Neural cell (in vitro differentiated cells): ENCODE results near the gene LSMEM2.
"Not testable (repeated sequence)": the region's sequence is repeated elsewhere in the genome, so short reads cannot be mapped to it uniquely, and the experiment has no call there.

ENCODE experiments used
- CTCF ChIP-seq: fragments of 450-650 bp; IDR thresholded peaks from 2 replicates; pipeline ENCODE4 v1.5.1; 2014; ENCODE audit warnings: antibody characterized with exemption, mild to moderate bottlenecking, moderate library complexity; ENCODE audit not compliant: poor library complexity, severe bottlenecking
- EP300 ChIP-seq: fragments of 450-650 bp; conservative IDR thresholded peaks from 2 replicates; pipeline ENCODE4 v1.6.1; 2014; ENCODE audit warnings: antibody characterized with exemption, mild to moderate bottlenecking, moderate library complexity; ENCODE audit not compliant: poor library complexity, severe bottlenecking
- EZH2 ChIP-seq: fragments of 200-600, 300-800 bp; shearing (Covaris generic), sonication (generic); IDR thresholded peaks from 2 replicates; pipeline ENCODE4 v1.6.1; 2014; ENCODE audit warnings: antibody characterized with exemption, low read length, borderline replicate concordance, mild to moderate bottlenecking; ENCODE audit not compliant: insufficient read depth, poor library complexity, severe bottlenecking
- MXI1 ChIP-seq: fragments of 450-650 bp; conservative IDR thresholded peaks from 2 replicates; pipeline ENCODE4 v1.6.1; 2014; ENCODE audit warnings: antibody characterized with exemption, mild to moderate bottlenecking; ENCODE audit not compliant: poor library complexity, severe bottlenecking
- POLR2AphosphoS5 ChIP-seq: IDR thresholded peaks from 2 replicates; pipeline ENCODE4 v1.6.1; 2012
- RAD21 ChIP-seq: fragments of 450-650 bp; conservative IDR thresholded peaks from 2 replicates; pipeline ENCODE4 v1.6.1; 2014; ENCODE audit warnings: antibody characterized with exemption, mild to moderate bottlenecking, moderate library complexity
- SMC3 ChIP-seq: fragments of 450-650 bp; conservative IDR thresholded peaks from 2 replicates; pipeline ENCODE4 v1.6.1; 2014; ENCODE audit warnings: antibody characterized with exemption, mild to moderate bottlenecking, moderate library complexity; ENCODE audit not compliant: poor library complexity
- TAF1 ChIP-seq: IDR thresholded peaks from 2 replicates; pipeline ENCODE4 v1.6.1; 2012; ENCODE audit warnings: low read depth
- TF ChIP-seq, protein P1 (sequence below): IDR thresholded peaks from 2 replicates; pipeline ENCODE4 v1.6.1; 2012; ENCODE audit warnings: borderline replicate concordance

DNA sequence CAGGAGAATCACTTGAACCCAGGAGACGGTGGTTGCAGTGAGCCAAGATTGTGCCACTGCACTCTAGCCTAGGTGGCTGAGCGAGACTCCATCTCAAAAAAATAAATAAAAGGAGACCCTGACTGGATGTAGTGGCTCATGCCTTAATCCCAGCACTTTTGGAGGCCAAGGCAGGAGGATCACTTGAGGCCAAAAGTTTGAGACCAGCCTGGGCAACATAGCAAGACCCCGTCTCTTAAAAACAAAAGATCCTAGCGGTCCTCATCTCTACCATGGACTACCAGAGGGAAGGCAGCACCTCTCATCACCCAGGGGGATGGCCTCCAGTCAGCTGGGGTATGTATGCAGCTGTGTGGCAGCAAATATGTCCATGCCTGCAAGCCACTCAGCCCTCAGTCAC, 16.7 kb upstream of the LSMEM2 start:
- not testable (repeated sequence) for TF ChIP-seq TAF1, CTCF, EP300, EZH2, RAD21, SMC3, MXI1, POLR2AphosphoS5
- TF ChIP-seq, protein P1, sequence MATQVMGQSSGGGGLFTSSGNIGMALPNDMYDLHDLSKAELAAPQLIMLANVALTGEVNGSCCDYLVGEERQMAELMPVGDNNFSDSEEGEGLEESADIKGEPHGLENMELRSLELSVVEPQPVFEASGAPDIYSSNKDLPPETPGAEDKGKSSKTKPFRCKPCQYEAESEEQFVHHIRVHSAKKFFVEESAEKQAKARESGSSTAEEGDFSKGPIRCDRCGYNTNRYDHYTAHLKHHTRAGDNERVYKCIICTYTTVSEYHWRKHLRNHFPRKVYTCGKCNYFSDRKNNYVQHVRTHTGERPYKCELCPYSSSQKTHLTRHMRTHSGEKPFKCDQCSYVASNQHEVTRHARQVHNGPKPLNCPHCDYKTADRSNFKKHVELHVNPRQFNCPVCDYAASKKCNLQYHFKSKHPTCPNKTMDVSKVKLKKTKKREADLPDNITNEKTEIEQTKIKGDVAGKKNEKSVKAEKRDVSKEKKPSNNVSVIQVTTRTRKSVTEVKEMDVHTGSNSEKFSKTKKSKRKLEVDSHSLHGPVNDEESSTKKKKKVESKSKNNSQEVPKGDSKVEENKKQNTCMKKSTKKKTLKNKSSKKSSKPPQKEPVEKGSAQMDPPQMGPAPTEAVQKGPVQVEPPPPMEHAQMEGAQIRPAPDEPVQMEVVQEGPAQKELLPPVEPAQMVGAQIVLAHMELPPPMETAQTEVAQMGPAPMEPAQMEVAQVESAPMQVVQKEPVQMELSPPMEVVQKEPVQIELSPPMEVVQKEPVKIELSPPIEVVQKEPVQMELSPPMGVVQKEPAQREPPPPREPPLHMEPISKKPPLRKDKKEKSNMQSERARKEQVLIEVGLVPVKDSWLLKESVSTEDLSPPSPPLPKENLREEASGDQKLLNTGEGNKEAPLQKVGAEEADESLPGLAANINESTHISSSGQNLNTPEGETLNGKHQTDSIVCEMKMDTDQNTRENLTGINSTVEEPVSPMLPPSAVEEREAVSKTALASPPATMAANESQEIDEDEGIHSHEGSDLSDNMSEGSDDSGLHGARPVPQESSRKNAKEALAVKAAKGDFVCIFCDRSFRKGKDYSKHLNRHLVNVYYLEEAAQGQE: not testable (repeated sequence)
